ENCODE measurements around the gene KLHL29.

KLHL29 gene

DNA sequence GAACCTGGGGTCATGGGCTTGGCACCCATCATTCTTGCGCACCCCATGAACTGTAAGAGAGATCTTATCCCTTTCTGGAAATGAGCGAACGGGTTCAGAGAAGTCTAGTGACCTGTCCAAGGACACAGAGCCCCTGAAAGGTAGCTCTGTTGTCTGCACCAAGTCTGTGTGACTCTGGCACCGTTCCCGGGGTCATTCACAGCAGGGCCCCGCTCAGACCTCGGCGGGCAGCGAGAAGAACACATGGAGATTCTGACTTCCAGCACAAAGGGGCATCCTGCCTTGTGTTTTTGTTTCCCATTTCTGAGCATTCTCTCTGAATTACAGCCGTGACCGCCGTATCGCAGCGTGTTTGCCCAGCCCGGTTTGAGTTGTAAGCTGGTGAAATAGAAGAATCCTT, 231.7 kb downstream of the KLHL29 start:
- DNase-seq (ENCODE audit: low read depth): no peak

- peak; percentile 26 for DNase-seq (ENCODE audit: low read depth)
These were observed 232.3 kb downstream of the KLHL29 start for GRCh38 chr2:23617167-23617810.

- DNase-seq (ENCODE audit: low read depth): no peak
These were observed 232.8 kb downstream of the KLHL29 start for GRCh38 chr2:23617811-23618215.

GRCh38 chr2:23618265-23618664, 233.3 kb downstream of the KLHL29 start:
- no peak for DNase-seq (ENCODE audit: low read depth)

DNA sequence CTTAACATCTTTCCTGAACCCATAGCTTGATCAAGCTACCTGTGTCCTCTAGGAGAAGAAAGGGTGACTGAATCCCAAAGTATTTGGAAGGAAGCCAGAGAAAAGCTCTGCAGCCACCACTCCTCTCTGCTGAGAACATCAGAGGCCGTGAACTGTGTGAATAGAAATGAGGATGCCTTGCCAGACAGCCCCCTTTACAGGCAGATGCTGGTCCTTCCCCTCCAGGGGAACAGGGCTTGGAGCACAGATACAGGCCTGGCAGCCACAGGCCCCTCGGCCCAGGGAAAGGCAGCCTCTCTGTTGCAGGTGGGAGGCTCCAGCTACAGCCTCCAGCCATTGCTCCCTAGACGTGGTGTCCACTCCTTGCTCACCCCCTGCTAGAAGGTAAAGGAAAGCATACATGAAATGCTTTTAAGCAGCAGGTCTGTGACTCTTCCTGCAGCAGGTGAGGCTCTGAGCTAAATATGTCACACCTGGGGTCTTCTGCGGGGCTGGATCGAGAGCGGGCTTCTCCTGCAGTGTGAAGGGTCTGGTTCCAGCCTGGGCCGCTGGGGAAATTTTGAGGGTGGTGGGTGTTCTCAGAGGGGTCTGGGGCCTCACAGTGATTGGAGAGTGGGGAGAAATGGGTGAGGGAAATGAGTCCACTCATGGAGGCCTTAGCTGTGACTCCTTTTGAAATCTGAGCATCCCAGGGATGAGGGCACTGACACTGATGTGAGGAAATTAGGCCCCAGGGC, 234.0 kb downstream of the KLHL29 start:
- peak; percentile 12 for DNase-seq (ENCODE audit: low read depth)

- no peak for DNase-seq (ENCODE audit: low read depth)
These were observed 235.0 kb downstream of the KLHL29 start for GRCh38 chr2:23619941-23620340.

GRCh38 chr2:23620841-23621341, 235.9 kb downstream of the KLHL29 start:
- no peak for DNase-seq (ENCODE audit: low read depth)

DNA sequence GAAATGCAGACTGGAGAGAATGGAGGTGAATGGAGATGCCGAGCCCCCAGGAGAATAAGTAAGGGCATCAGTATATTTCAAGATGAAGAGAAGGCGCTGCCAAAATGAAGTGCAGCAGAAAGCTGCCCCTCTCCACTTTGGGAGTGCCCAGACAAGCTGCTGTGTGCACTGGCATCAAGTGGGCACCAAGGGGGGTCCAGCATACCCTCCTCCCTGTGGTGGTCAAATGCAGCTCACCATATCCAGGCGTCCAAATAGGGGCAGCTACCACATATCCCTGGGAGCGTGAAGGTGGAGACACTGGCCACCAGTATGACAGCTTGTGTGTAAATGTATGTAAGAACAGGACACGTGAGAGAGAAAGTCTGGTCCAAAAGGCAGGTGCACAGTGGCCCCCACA, 236.6 kb downstream of the KLHL29 start:
- no peak for DNase-seq (ENCODE audit: low read depth)

DNA sequence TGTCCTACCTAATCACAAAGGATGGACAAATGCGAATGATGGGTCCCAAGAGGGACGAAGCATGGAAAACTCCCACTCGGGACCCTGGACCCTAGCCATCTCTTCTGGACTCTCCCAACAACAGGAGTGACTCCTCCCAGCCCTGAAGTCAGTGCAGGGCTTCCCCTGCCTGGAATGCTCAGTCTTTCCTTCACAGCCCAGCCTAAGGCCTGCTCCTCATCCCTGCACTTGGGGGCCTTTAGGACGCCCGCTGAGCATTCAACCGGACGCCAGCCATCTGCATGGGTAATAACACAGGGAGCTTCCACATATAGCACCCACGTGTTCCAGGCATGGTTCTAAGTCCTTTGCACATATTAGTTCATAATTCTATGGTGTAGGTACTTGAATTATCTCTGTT, 237.5 kb downstream of the KLHL29 start:
- DNase-seq (ENCODE audit: low read depth): no peak

DNA sequence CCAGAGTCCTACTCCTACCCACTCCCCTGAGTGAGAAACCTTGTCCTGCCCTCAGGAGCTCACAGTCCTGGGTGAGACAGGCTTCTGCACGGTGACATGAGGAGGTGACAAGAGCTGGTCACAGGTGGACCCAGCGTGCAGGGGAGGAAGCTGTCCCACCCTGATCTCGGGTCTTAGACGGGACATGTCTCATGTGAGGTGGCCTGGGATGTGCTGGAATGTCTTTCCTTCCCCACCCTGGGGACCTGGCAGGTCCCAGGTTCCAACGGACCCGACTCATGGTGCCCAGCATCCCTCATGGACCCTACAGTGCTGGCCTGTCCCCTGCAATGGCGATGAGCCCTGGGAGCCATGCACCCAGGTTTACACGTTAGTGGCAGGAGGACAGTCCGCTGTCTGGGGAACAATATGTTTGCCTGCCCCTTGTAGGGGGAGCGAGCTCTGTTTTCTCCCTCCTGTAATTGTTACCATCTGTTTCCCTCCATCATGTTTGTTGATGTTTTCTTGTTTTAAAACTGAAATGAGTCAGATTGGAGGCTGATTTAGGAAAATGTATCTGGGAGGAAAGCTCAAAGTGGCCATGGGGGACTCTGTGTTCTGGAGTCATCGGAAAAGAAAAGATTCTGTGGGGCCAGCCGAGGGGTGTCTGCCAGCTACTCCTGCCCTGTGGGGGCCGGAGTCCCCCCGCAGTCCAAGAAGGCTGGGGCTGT, 238.1 kb downstream of the KLHL29 start:
- no peak for DNase-seq (ENCODE audit: low read depth)

DNA sequence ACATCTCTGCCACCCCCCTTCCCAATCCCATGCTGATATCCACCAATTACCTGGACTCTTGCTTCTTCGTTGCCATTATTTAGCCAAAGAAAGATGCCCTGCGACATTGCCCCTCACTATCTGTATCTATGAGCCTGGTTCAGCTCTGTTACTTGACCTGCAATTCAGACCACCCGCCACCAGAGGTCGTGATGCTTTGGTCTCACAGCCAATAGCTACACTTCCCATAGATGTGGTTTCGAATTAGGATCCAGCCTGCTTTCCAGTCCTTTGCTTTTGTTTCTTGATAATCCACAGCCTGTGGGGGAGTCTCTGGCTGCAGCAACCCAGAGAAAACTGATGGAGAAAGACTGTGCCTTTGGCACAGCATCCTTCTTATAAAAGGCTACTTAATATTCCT, 239.4 kb downstream of the KLHL29 start:
- peak; percentile 18 for DNase-seq (ENCODE audit: low read depth)

- DNase-seq (ENCODE audit: low read depth): no peak
These were observed 239.9 kb downstream of the KLHL29 start for GRCh38 chr2:23624915-23625314.

- no peak for DNase-seq (ENCODE audit: low read depth)
These were observed 240.7 kb downstream of the KLHL29 start for GRCh38 chr2:23625726-23626125.

DNA sequence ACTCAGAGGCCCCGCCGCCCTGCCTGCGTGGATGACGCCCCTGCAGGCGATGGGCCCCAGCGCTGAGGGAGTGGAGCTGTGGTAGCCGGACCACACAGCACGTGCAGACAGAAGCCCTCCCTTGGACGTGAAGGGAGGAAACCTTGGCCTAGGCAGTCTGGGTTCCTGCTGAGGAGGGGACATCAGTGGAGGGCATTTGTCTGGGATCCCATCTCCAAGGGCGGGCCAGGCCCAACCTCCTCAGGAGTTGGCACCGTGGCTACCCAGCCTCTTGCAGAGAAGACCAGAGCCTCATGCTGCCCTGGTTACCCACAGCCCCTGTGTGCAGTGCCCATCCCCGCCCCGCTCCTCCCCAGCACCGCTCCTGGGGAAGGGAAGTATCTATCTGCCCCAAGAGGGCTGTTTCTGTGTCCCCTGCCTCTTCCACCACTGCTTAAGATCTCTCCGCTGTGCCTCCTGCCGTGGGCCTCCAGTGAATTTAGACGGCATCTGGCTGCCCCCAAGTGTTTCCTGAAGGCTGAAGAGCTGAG, 241.8 kb downstream of the KLHL29 start:
- no peak for DNase-seq (ENCODE audit: low read depth)

GRCh38 chr2:23627236-23628009, 242.4 kb downstream of the KLHL29 start:
- DNase-seq (ENCODE audit: low read depth): no peak

- no peak for DNase-seq (ENCODE audit: low read depth)
These were observed 244.2 kb downstream of the KLHL29 start for GRCh38 chr2:23628926-23629771.

DNA sequence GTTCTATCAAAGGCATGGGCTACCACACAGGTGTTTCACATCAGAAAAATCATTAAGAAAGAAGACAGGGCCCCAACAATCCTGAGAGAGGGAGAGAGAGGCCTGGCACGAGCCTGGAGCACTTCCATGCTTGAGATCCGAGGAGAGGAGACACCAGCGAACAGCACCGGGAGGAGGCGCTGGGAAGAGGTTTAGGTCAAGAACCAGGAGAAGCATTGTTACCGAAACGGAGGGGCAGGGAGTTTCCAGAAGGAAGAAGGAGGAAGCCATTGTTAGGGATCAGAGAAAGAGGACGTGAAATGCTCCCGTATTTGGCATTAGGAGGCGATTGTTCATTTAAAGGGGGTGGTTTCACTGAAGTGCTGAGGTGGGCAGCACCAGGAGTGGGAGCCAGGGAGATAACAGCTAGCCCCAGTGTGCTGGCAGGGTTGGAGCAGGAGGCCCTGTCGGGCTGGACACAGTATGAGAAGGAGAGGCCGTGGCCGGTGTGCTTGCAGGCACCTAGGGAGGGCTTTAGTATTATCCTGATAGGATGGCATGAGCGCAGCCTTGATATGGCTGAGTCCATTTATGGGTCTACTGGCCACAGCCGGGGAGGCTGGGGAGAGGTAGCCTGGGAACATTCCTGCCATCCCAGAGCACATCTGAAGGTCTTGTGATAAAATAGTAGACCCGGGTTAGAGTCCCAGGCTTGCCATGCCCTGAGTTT, 244.9 kb downstream of the KLHL29 start:
- no peak for DNase-seq (ENCODE audit: low read depth)

DNA sequence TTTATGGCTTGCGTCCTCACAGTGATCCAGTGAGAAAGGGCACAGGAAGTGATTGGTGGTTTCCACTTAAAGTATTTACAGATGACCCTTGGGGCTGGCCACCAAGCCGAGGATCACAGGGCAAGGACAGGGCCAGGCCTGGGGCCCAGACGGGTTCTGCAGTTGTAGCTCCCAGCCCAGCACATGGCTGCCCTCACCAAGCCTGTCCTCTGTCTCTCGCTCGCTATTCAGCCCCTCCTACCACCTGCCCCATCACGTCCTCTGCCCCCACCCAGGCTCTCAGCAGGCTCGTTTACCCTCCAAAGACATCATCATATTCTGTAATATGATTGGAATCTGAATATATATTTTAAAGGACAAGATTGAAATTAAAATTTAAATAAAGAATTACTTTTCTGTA, 246.0 kb downstream of the KLHL29 start:
- DNase-seq (ENCODE audit: low read depth): no peak

DNA sequence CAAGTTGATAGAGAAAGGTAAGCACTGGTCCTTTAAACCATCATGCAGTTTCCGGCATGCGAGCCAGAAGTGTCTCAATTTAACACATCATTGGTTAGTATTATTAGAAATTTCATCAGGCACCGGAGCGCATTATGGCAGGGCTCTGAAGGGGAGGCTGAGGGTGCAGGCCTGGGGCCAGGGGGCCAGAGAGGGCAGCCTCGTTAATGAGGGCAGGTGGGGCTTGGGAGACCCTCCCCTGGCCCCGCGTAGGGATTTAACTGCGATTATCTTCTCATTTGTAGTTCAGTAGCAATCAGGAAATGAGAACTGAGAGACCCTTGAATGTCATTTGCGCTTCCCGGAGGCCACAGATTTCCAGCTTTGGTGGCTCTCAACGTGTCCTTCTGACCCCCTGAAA, 246.4 kb downstream of the KLHL29 start:
- DNase-seq (ENCODE audit: low read depth): no peak

DNA sequence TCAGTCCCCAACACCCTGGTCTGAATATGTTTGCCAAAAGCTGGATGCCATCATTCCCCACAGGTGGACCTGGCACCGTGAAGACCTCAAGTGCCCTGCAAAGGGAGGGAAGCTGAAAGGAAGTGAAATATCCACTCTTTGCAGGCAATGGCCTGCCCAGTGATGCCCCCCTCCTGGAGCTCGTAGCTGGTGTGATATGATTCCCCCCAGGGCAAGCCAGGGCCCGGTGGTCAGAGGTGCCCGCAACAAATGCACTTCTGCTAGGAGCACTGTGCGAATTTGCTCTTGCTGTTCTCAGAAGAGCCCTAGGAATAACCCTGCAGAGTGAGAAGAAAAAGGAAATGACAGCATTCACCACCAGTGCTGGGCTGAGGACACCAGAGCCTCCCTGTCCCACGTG, 247.4 kb downstream of the KLHL29 start:
- no peak for DNase-seq (ENCODE audit: low read depth)
